H1 (cell line): ENCODE measurements around the gene HSFX2. TPM values are rescaled to one million over a fixed set of nuclear protein-coding genes. Genes with fewer than 3 reads are reported as not detected.

Experiments
- ATF2 ChIP-seq: IDR thresholded peaks from 2 replicates; pipeline ENCODE4 v1.6.1; 2012; ENCODE audit warnings: low read length, inconsistent platforms
- ATF3 ChIP-seq: IDR thresholded peaks from 2 replicates; pipeline ENCODE4 v1.6.1; 2011; ENCODE audit warnings: low read depth, mild to moderate bottlenecking, low read length; ENCODE audit not compliant: insufficient read depth
- CHD7 ChIP-seq: fragments of 300-600 bp; sonication (generic); IDR thresholded peaks from 2 replicates; pipeline ENCODE4 v1.7.1; 2012; ENCODE audit warnings: low read length, moderate library complexity, mild to moderate bottlenecking, inconsistent platforms; ENCODE audit not compliant: insufficient replicate concordance
- polyA plus RNA-seq, 7 experiments: library from polyadenylated mRNA; depleted of rRNA in 3 of 7; stranded (reverse) in 5 of 7; unstranded in 2 of 7; fragments of >200 nt in 5 of 7; fragments of 200-250 nt in 2 of 7; gene quantifications; 1 replicate in 5 of 7; 2 replicates in 1 of 7; 4 replicates in 1 of 7; pipeline versions ENCODE4 v1.2.1 to v1.2.3, GENCODE V29; 2011 to 2013; ENCODE audit warnings: missing spikeins in 2 of 7, mixed read lengths in 2 of 7
- total RNA-seq: library from RNA; stranded (reverse); fragmentation: NEBNext Ultra II Directional; extraction: Animal tissue kit (Norgen Biotek cat#: 25700); gene quantifications from 2 replicates; pipeline ENCODE4 v1.2.1, GENCODE V29; 2021

The HSFX2 gene
- total and polyA plus RNA-seq, 2 of the 8 experiments (the other 6 are each of a cell fraction or from before 2014, with no cell fraction given), result 0.17 TPM; not detected in 1

GRCh38 chrX:149572743-149573142 lies 22.4 kb downstream of the HSFX2 start (continued):
- TF ChIP-seq ATF2 (no peak), ATF3 (no peak), CHD7 (no peak)
